Measurements from ENCODE around the gene STARD5. TPM values are rescaled to one million over a fixed set of nuclear protein-coding genes. Genes with fewer than 3 reads are reported as not detected.

STARD5 gene
- total and polyA plus RNA-seq, 9 of the 15 experiments (the other 6 are each of a cell fraction or from before 2014, with no cell fraction given), result 1.7 to 5.7 (median 2.2) TPM

DNA sequence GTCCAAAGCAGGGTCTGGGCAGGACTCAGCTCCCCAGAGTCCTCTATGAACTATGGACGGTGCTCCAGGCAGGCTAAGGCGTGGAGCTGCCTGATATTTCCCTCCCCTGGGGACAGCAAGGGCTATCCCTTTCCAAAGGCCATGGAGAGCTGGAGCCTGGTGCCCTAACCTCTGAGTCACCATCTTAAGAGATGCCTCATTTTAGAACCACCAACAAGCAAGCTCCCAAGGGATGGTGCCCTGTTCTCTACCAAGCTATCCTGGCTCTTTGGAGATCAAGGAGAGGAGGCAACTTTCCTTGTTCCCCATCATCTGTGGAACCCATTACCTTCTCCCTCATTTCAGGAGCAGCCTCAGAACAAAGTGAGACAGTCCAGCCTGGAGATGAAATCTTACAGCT is 15.7 kb downstream of the STARD5 start:
- H3K9me3 ChIP-seq (replicated peaks; ENCODE audit: control insufficient read depth, insufficient read depth, low read depth, low read length), result no peaks in the 10 kb centered on the region
- no peaks in the 10 kb centered on the region for H3K9me1 ChIP-seq (ENCODE audit: control insufficient read depth, insufficient read depth, low read length)
- H3K4me2 ChIP-seq (ENCODE audit: insufficient read depth, low read length), result no peak overlapping the region
- H3K4me1 ChIP-seq (replicated peaks in 1 of 2; ENCODE audit: control insufficient read depth in 2 of 2, insufficient read depth in 2 of 2, low read length in 2 of 2), result no peaks in the 10 kb centered on the region
- no TSS peak for BruUV-seq (replicated peaks)
- DNase-seq (ENCODE audit: extremely low read depth in 1 of 4, low spot score in 3 of 4), result no peak
- ChIA-PET CTCF (ENCODE audit: low intra/inter-chr PET ratio) (no interaction called here), POLR2A (interaction anchor here (0.5 to 1.3 kb wide), 4 partner anchors 9 to 26 kb away, joined by 3 to 5 read pairs (median 4); no protein-coding TSS in a partner anchor)
- in situ Hi-C loops (cut with MboI), result no loop called here
- no peak for FAIRE-seq
- H3K27ac ChIP-seq (ENCODE audit: extremely low read depth, low read depth, low read length), result no peak overlapping the region
- H4K20me1 ChIP-seq (replicated peaks; ENCODE audit: control insufficient read depth, insufficient read depth, low read length), result no peaks in the 10 kb centered on the region; the same call in 1 of the 2 replicates
- no peak overlapping the region for H3K4me3 ChIP-seq
- 36% methylated on average over 2 of the region's 2 CpGs for WGBS (ENCODE audit: insufficient coverage, low coverage, missing lambda C conversion rate)
- H3K79me2 ChIP-seq (ENCODE audit: control insufficient read depth, insufficient read depth, low read length), result no peaks in the 10 kb centered on the region
- no peak for ATAC-seq
- intact Hi-C loops (cut with micrococcal nuclease), result no loop called here
- no peak overlapping the region for H3K9ac ChIP-seq (ENCODE audit: insufficient read depth in 1 of 2, low read depth in 2 of 2, low read length in 2 of 2)
- no peak overlapping the region for H2AFZ ChIP-seq (ENCODE audit: low read depth, low read length)
- peaks cover 20% of the 10 kb centered on the region; the same call in 1 of the 3 replicates for H3K36me3 ChIP-seq (ENCODE audit: control insufficient read depth, insufficient read depth, low read length)
- H3K27me3 ChIP-seq (ENCODE audit: control insufficient read depth in 2 of 2, insufficient read depth in 2 of 2, low read length in 2 of 2), result no peaks in the 10 kb centered on the region
- no peak for TF ChIP-seq DACH1 (IDR thresholded peaks at IDR 0.05; ENCODE audit: partially characterized antibody)
- TF ChIP-seq EWSR1 (IDR thresholded peaks at IDR 0.05; ENCODE audit: borderline replicate concordance, low read depth, partially characterized antibody), result no peak
- no peak for TF ChIP-seq ZBTB7A (IDR thresholded peaks at IDR 0.05; ENCODE audit: borderline replicate concordance, control insufficient read depth, low read depth, low read length)
- TF ChIP-seq ZNF146 (CRISPR knock-in tag; IDR thresholded peaks at IDR 0.05; ENCODE audit: unreplicated experiment), result no peak
- TF ChIP-seq POU5F1 (IDR thresholded peaks at IDR 0.05; ENCODE audit: borderline replicate concordance, low read depth, low read length, partially characterized antibody), result no peak
- no peak for TF ChIP-seq BRCA1 (IDR thresholded peaks at IDR 0.05)
- TF ChIP-seq BRCA1 (CRISPR knock-in tag; IDR thresholded peaks at IDR 0.05), result no peak
- no peak for TF ChIP-seq MEIS2 (IDR thresholded peaks at IDR 0.05; ENCODE audit: partially characterized antibody)
- TF ChIP-seq MTF1 (CRISPR knock-in tag; IDR thresholded peaks at IDR 0.05; ENCODE audit: borderline replicate concordance), result no peak
- TF ChIP-seq HOXB6 (CRISPR knock-in tag; IDR thresholded peaks at IDR 0.05; ENCODE audit: borderline replicate concordance), result no peak
- TF ChIP-seq, protein P1, sequence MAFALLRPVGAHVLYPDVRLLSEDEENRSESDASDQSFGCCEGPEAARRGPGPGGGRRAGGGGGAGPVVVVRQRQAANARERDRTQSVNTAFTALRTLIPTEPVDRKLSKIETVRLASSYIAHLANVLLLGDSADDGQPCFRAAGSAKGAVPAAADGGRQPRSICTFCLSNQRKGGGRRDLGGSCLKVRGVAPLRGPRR (CRISPR knock-in tag; IDR thresholded peaks at IDR 0.05), result no peak
- TF ChIP-seq CTBP1 (IDR thresholded peaks at IDR 0.05; ENCODE audit: borderline replicate concordance), result no peak
- TF ChIP-seq RUNX1 (IDR thresholded peaks at IDR 0.05; ENCODE audit: low read depth), result no peak
- TF ChIP-seq, protein P2, sequence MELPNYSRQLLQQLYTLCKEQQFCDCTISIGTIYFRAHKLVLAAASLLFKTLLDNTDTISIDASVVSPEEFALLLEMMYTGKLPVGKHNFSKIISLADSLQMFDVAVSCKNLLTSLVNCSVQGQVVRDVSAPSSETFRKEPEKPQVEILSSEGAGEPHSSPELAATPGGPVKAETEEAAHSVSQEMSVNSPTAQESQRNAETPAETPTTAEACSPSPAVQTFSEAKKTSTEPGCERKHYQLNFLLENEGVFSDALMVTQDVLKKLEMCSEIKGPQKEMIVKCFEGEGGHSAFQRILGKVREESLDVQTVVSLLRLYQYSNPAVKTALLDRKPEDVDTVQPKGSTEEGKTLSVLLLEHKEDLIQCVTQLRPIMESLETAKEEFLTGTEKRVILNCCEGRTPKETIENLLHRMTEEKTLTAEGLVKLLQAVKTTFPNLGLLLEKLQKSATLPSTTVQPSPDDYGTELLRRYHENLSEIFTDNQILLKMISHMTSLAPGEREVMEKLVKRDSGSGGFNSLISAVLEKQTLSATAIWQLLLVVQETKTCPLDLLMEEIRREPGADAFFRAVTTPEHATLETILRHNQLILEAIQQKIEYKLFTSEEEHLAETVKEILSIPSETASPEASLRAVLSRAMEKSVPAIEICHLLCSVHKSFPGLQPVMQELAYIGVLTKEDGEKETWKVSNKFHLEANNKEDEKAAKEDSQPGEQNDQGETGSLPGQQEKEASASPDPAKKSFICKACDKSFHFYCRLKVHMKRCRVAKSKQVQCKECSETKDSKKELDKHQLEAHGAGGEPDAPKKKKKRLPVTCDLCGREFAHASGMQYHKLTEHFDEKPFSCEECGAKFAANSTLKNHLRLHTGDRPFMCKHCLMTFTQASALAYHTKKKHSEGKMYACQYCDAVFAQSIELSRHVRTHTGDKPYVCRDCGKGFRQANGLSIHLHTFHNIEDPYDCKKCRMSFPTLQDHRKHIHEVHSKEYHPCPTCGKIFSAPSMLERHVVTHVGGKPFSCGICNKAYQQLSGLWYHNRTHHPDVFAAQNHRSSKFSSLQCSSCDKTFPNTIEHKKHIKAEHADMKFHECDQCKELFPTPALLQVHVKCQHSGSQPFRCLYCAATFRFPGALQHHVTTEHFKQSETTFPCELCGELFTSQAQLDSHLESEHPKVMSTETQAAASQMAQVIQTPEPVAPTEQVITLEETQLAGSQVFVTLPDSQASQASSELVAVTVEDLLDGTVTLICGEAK (IDR thresholded peaks at IDR 0.05), result no peak
- TF ChIP-seq, protein P2 (CRISPR knock-in tag; IDR thresholded peaks at IDR 0.05), result no peak
- no peak for TF ChIP-seq ZNF431 (CRISPR knock-in tag; IDR thresholded peaks at IDR 0.05)
